Stomach smooth muscle (tissue), 2 donors: ENCODE results near the gene ABHD12.

ENCODE experiments used
- H3K27ac ChIP-seq: one replicate; pipeline ENCODE4 v1.7.0; 2013; ENCODE audit warnings: mild to moderate bottlenecking, low read length, inconsistent platforms
- H3K27me3 ChIP-seq, 2 donors: one replicate each; pipeline ENCODE4 v1.7.0; 2013; ENCODE audit warnings: low read length in 2 of 2; ENCODE audit not compliant: insufficient read depth in 2 of 2, control insufficient read depth in 1 of 2
- H3K36me3 ChIP-seq, 2 donors: one replicate each; pipeline ENCODE4 v1.7.0; 2013; ENCODE audit warnings: low read length in 2 of 2; ENCODE audit not compliant: control insufficient read depth in 2 of 2, insufficient read depth in 2 of 2
- H3K4me1 ChIP-seq: one replicate; pipeline ENCODE4 v1.7.0; 2013; ENCODE audit warnings: low read length; ENCODE audit not compliant: control insufficient read depth, insufficient read depth
- H3K4me3 ChIP-seq, 2 donors: one replicate each; pipeline ENCODE4 v1.7.0; 2013; ENCODE audit warnings: low read length in 2 of 2
- H3K9ac ChIP-seq, 2 donors: one replicate each; pipeline ENCODE4 v1.7.0; 2013; ENCODE audit warnings: low read length in 2 of 2, mild to moderate bottlenecking in 1 of 2
- H3K9me3 ChIP-seq, 2 donors: one replicate each; pipeline ENCODE4 v1.7.0; 2013; ENCODE audit warnings: low read length in 2 of 2; ENCODE audit not compliant: control insufficient read depth in 2 of 2
- donor health status: healthy.
- donor health status: Pancreatic carcinoma.

ABHD12 gene

GRCh38 chr20:25294459-25295385 is 95.9 kb downstream of the ABHD12 start:
- peaks cover 30% of the 10 kb centered on the region for H3K4me1 ChIP-seq
- H3K4me3 ChIP-seq = no peak overlapping the region
- H3K27ac ChIP-seq = peak overlapping the region; percentile 64
- H3K27me3 ChIP-seq = no peaks in the 10 kb centered on the region
- H3K9me3 ChIP-seq = no peaks in the 10 kb centered on the region
- H3K36me3 ChIP-seq = peaks cover 40 to 48% of the 10 kb centered on the region in 2 donors
- no peak overlapping the region for H3K9ac ChIP-seq

GRCh38 chr20:25293910-25294458 is 96.7 kb downstream of the ABHD12 start:
- Histone ChIP-seq H3K4me3 (no peak overlapping the region), H3K36me3 (peaks cover 45 to 50% of the 10 kb centered on the region in 2 donors), H3K9ac (no peak overlapping the region), H3K9me3 (no peaks in the 10 kb centered on the region), H3K27me3 (no peaks in the 10 kb centered on the region), H3K27ac (peak overlapping the region; percentile 64), H3K4me1 (peaks cover 30% of the 10 kb centered on the region)

GRCh38 chr20:25293507-25293906 is 97.1 kb downstream of the ABHD12 start:
- Histone ChIP-seq H3K36me3 (peaks cover 48 to 52% of the 10 kb centered on the region in 2 donors), H3K9me3 (no peaks in the 10 kb centered on the region), H3K9ac (no peak overlapping the region), H3K4me3 (no peak overlapping the region), H3K4me1 (peaks cover 30% of the 10 kb centered on the region), H3K27ac (no peak overlapping the region), H3K27me3 (no peaks in the 10 kb centered on the region)

GRCh38 chr20:25292176-25292891 is 98.3 kb downstream of the ABHD12 start:
- Histone ChIP-seq H3K27ac (no peak overlapping the region), H3K9ac (no peak overlapping the region), H3K27me3 (no peaks in the 10 kb centered on the region), H3K9me3 (no peaks in the 10 kb centered on the region), H3K36me3 (peaks cover 54 to 56% of the 10 kb centered on the region in 2 donors), H3K4me1 (peaks cover 28% of the 10 kb centered on the region), H3K4me3 (no peak overlapping the region)

GRCh38 chr20:25291432-25292133 is 99.1 kb downstream of the ABHD12 start:
- Histone ChIP-seq H3K9ac (no peak overlapping the region), H3K9me3 (no peaks in the 10 kb centered on the region), H3K36me3 (peaks cover 54 to 59% of the 10 kb centered on the region in 2 donors), H3K27me3 (no peaks in the 10 kb centered on the region), H3K4me1 (peaks cover 24% of the 10 kb centered on the region), H3K27ac (no peak overlapping the region), H3K4me3 (no peak overlapping the region)

- H3K27me3 ChIP-seq = no peaks in the 10 kb centered on the region
- peaks cover 56 to 64% of the 10 kb centered on the region in 2 donors for H3K36me3 ChIP-seq
- H3K9ac ChIP-seq = no peak overlapping the region
- H3K27ac ChIP-seq = no peak overlapping the region
- H3K9me3 ChIP-seq = no peaks in the 10 kb centered on the region
- no peak overlapping the region for H3K4me3 ChIP-seq
- H3K4me1 ChIP-seq = peaks cover 17% of the 10 kb centered on the region
Measured at GRCh38 chr20:25290646-25291431, 99.8 kb downstream of the ABHD12 start.

- H3K27ac ChIP-seq = no peak overlapping the region
- peaks cover 60 to 72% of the 10 kb centered on the region in 2 donors for H3K36me3 ChIP-seq
Measured at GRCh38 chr20:25289886-25290597, 100.6 kb downstream of the ABHD12 start.

GRCh38 chr20:25288291-25289181 is 102.1 kb downstream of the ABHD12 start:
- H3K27ac ChIP-seq = no peak overlapping the region
- no peaks in the 10 kb centered on the region for H3K4me1 ChIP-seq
- no peak overlapping the region for H3K4me3 ChIP-seq
- H3K9me3 ChIP-seq = no peaks in the 10 kb centered on the region
- H3K27me3 ChIP-seq = no peaks in the 10 kb centered on the region
- no peak overlapping the region for H3K9ac ChIP-seq
- H3K36me3 ChIP-seq = peaks cover 67 to 82% of the 10 kb centered on the region in 2 donors

More at GRCh38 chr20:25289886-25290597, 100.6 kb downstream of the ABHD12 start:
- peaks cover 9% of the 10 kb centered on the region for H3K4me1 ChIP-seq
- no peaks in the 10 kb centered on the region for H3K9me3 ChIP-seq
- no peaks in the 10 kb centered on the region for H3K27me3 ChIP-seq
- peak overlapping the region in 1 of 2 donors; percentile 29 for H3K9ac ChIP-seq
- no peak overlapping the region for H3K4me3 ChIP-seq
